K562 treated with DMSO at 1 percent for 12 hours (cell line): ENCODE data around the gene REEP6. TPM values are rescaled to one million over a fixed set of nuclear protein-coding genes. Genes with fewer than 3 reads are reported as not detected.

Source experiments
- total RNA-seq: library from RNA; unstranded; fragments of 300-600 nt; gene quantifications from 2 replicates; pipeline ENCODE4 v1.2.3, GENCODE V29; 2022; ENCODE audit not compliant: insufficient read depth

Gene REEP6
- total RNA-seq = 45.7 and 46.9 TPM in 2 replicates

DNA sequence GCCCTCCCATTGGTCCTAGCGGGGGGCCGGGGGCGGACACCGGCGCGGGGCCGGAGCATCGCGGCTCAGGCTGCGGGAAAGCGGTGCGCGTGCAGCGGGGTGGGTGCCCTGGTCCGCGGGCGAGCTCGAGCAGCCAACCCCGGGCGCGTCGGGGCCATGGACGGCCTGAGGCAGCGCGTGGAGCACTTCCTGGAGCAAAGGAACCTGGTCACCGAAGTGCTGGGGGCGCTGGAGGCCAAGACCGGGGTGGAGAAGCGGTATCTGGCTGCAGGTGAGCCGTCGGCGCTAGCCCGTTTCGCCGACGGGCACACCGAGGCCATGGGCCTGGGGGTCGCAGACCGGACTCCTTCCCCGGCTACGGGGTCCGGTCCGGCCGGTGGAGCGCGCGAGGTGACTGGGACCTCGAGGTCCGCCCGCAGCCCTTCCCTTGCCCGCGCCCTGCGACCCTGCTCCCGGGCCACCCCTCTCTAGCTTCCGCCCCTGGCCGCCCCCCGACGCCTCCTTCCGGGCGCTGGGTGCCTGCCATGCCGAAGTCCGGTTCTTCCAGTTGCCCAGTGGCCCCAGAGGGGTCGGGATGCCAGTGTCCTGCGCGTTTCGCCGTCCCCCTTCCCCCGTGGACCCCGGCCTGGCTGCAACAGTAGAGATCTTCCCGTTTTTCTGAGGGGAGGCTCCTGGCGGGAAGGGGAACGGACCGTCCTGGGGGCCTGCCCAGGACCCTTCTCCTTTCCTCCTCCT, at the start of gene REEP6:
Gene REEP6, plus strand, starts transcription at position 68 of the 735 bp plus-strand sequence. Its CDS starts 89 bp downstream, at position 157.

DNA sequence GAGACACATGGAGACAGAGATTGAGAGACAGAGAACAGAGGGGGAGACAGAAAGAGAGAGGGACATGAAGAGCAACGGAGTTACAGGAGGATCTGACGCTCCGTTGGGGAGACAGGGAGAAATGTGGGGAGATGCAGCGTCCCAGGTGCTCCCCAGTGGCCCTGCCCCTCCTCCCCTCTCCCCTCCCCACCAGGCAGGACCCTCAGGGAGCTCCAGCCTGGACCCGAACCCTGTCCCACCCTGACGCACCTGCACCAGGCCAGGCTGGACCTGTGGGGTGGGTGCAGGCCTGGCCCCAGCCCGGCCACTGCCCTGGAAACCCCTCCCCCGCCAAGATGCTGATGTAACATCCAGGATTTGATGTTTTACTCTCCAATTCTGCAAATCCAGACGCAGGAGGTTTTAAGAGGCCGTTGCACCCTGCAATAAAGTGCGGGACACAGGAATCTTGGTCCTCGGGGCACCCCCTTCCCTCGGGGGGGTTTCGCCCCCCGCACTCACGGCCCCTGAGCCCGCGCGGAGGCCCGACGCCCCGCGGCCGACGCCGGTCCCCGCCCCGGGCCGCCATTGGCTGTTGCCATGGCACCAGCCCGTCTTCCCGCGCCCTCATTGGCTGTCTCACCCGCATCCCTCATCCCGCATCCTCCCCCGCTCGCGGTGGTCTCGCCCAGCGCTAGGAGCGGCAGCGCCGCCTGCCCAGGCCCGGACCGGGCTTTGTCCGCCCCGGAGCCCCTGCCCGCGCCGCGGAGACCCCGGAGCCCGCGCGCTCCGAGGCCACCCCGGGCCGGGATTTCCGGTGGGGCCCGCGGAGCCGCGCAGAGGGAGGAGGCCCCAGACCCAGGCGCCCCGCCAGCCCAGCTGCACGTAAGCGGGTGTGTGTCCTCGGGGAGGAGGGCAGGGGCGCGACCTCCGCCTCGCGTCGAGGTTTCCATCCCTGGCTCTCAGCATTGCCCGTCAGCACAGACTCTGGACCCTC, 41.2 kb upstream of the REEP6 start, which contains the start of gene APC2:
Gene APC2, plus strand, starts transcription at position 655 of the 976 bp plus-strand sequence. CDS start 2,881 bp downstream, outside the sequence.

DNA sequence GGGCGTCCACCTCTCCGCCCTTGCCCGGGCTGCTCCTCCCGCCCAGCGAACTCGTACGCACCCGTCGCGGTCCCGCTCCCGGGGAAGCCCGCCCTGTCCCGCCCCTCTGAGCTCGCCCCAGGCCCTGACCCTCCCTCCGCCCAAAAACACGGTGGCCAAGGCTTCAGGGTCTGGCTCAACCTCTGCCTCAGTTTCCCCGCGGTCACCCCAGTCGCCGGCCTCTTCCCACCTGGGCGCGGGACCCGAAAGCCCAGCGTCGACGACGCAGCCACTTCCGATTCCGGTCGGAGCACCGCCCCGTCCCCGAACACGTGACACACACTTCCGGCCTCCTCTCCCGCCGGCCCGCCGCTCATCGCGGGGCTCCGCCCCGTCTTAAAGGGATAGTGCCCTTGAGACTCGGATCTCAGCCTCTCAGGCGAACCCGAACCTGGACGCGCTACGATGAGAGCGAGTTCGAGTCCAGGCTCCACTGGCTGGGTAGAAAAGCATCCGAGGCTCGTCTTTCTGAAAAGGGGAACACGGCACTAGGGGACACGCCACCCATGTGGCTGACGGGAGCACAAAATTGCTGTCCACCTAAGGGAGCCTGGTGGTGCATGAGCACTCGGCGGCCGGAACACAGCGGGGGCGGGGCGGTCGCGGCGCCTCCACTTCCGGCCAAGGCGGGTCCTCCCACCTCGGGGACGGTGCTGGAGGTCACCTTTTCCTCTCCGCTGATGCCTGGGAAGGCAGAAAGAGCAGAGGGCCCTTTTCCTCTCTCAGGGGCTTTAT, 11.9 kb upstream of the REEP6 start, which contains the start of gene C19orf25:
Gene C19orf25, minus strand, starts transcription at position 282 of the 774 bp plus-strand sequence. CDS start 312 bp downstream, outside the sequence.

DNA sequence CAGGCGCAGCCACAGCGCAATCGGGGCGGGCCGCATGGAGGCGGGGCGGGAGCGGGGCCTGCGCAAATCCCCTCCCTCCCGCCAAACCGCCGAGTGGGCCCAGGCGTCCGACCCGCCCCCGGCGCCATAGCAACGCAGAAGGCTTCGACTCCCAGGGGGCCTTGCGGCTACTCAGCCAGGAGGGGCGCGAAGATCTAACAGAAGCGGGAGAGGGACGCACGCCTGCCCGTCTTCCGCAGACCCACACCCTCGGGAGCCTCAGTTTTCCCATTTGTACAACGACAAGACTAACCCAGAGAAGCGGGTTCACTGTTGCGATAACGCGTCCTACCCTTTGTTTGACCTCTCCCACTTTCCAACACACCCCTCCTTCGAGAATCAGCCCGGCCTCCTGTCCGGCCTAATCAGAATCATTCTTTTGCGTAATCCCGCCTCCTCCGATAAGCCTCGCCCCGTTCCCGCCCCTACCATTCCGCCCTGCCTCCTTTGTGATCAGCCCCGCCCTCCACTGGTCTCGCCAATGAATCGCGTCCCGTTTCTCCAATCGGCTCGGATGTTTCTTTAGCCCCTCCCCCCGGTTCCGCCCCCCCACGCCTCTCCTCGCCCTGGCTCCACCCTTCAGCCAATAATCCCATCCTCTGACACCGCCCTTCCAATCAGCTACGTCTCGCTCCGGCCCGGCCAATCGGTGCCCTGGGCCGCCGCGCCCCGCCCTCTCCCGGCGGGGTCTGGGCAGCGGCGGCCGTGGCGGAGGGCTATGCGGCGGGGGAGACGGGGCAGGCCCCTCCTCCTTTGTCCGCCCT, 469 bp upstream of the REEP6 start, which contains the start of gene PCSK4:
Gene PCSK4, minus strand, starts transcription at position 40 of the 803 bp plus-strand sequence. Its CDS starts 4 bp downstream, at position 36.

DNA sequence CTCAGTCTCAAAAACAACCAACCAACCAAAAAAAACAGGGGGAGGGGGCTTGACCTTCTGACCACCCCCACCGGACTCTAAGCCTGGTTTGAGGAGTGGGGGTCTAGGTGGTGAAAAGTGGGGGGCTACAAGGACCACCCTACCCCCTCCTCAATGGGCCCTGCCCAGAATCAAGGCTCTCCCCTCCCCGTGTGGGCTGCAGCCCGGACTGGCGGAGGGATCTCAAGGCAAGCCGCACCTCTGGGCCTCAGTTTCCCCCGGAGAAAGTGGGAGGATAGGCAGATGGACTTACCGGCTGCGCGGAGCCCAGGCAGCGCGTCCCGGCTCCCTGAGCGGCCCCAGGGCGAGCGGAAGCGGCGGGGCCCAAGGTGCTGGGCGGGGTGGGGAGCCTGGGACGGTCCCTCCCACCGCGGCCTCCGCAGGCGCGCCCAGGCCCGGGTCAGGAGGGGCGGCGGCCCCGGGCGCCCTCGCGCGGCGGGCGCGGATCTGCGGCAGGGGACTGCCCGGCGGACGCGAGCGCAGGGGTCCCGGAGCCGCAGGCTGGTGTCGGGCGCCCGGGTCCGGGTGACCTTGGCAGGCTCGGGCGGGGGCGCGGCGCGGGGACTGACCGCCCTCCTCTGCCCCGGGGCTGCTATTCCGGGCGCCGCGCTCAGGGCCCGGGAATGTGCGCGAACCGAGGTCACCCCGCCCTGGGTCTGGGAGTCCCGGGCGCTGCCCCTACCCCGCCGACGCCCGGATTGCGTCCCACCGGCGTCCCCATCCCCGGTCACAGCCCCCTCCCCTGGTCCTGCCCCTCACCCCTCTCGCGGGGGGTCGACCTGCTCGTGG, 21.9 kb downstream of the REEP6 start, which contains the start of gene ADAMTSL5:
Gene ADAMTSL5, minus strand, starts transcription at position 349 of the 828 bp plus-strand sequence. CDS start 2,076 bp downstream, outside the sequence.

DNA sequence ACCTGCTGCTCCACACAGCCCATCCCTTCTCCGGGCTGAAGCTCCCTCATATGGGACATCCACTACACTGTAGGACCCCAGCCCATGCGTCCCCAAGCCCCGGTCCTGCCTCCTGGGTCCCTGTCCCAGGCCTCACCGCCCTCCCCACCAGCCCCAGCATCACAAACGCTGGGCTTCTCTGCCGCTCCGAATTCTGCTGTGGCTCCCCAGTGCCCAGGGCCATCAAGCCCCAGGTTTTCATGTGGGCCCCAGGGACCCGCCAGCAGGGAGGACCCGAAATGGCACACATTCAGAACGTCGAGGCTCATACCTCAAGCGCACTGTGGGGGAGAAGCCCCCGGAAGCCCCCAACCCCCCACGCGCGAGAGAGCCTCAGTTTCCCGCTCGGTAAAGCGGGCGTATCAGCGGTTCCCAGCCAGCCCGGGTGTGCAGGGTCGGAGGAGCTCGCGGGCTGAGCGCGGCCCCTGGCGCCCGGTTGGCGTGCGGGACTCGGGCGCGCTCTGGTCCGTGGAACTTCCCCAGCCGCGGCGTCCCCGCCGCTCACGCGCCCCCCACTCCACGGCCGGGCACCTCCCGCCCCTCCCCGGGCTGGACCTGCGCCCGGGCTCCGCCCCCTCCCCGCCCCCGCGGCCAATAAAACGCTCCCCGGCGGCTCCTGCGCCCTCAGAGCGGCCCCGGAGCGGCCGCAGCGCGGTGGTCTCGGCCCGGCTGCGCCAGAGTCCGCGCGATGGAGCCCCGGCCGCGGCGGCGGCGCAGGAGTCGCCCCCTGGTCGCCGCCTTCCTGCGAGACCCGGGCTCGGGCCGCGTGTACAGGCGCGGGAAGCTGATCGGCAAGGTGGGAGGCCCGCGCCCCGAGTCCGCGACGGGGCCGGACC, 32.7 kb downstream of the REEP6 start, which contains the start of gene PLK5:
Gene PLK5, plus strand, starts transcription at position 666 of the 875 bp plus-strand sequence. CDS start 2,920 bp downstream, outside the sequence.

Other genes starting within 250 kb of the REEP6 start
- 293 and 447 TPM in 2 replicates for gene ATP5F1D, start 249.4 kb upstream of the REEP6 start, total RNA-seq
- 28.3 and 68.2 TPM in 2 replicates for gene MIDN, start 242.6 kb upstream of the REEP6 start, total RNA-seq
- 119 and 138 TPM in 2 replicates for gene CIRBP, start 221.8 kb upstream of the REEP6 start, total RNA-seq
- gene FAM174C, start 215.7 kb upstream of the REEP6 start, total RNA-seq = 61.8 and 96.0 TPM in 2 replicates
- not detected in 2 replicates for gene EFNA2, start 205.3 kb upstream of the REEP6 start, total RNA-seq
- 307 and 468 TPM in 2 replicates for gene NDUFS7, start 107.3 kb upstream of the REEP6 start, total RNA-seq
- gene GAMT, start 89.6 kb upstream of the REEP6 start, total RNA-seq = 43.2 and 56.4 TPM in 2 replicates
- gene DAZAP1, start 83.6 kb upstream of the REEP6 start, total RNA-seq = 92.5 and 122 TPM in 2 replicates
- gene RPS15, start 52.8 kb upstream of the REEP6 start, total RNA-seq = 5,123 and 6,382 TPM in 2 replicates
- gene APC2, start 41.1 kb upstream of the REEP6 start, total RNA-seq = 1.0 TPM in 1 of 2 replicates, not detected in the other
- gene C19orf25, start 12.0 kb upstream of the REEP6 start, total RNA-seq = 30.4 and 46.1 TPM in 2 replicates
- gene PCSK4, start 831 bp upstream of the REEP6 start, total RNA-seq = 3.8 TPM in 2 replicates
- 7.4 and 8.0 TPM in 2 replicates for gene ADAMTSL5, start 21.8 kb downstream of the REEP6 start, total RNA-seq
- gene PLK5, start 32.9 kb downstream of the REEP6 start, total RNA-seq = not detected in 2 replicates
- gene MEX3D, start 77.1 kb downstream of the REEP6 start, total RNA-seq = 22.5 and 30.1 TPM in 2 replicates
- gene MBD3, start 101.7 kb downstream of the REEP6 start, total RNA-seq = 101 and 130 TPM in 2 replicates
- 63.8 and 106 TPM in 2 replicates for gene UQCR11, start 114.3 kb downstream of the REEP6 start, total RNA-seq
- 47.2 and 94.8 TPM in 2 replicates for gene TCF3, start 161.4 kb downstream of the REEP6 start, total RNA-seq